HG03432 (cell line): Measurements from ENCODE around the gene PDE6H.

Experiments used
- ATAC-seq: cut with Tn5 transposase; IDR thresholded peaks from one replicate; pipeline ENCODE4 v1.9.1; 2021; ENCODE audit warnings: mild to moderate bottlenecking, moderate library complexity; ENCODE audit not compliant: unreplicated experiment

The PDE6H gene

GRCh38 chr12:14968478-14968877 is 4.4 kb upstream of the PDE6H start:
- no peak for ATAC-seq

GRCh38 chr12:14970473-14970872 is 2.4 kb upstream of the PDE6H start:
- no peak for ATAC-seq

GRCh38 chr12:14974633-14975032 is 1.8 kb downstream of the PDE6H start:
- no peak for ATAC-seq

- no peak for ATAC-seq
These were observed 2.6 kb downstream of the PDE6H start for GRCh38 chr12:14975457-14975856.

GRCh38 chr12:14976658-14977057 is 3.8 kb downstream of the PDE6H start:
- ATAC-seq, result no peak

- ATAC-seq, result no peak
These were observed 6.6 kb downstream of the PDE6H start for GRCh38 chr12:14979468-14979867.

- ATAC-seq, result peak; percentile 52
These were observed 8.2 kb downstream of the PDE6H start for GRCh38 chr12:14981049-14981448.

GRCh38 chr12:14982562-14982961 is 9.7 kb downstream of the PDE6H start:
- no peak for ATAC-seq

GRCh38 chr12:14982991-14983390 is 10.1 kb downstream of the PDE6H start:
- ATAC-seq, result peak; percentile 30

GRCh38 chr12:14984036-14984435 is 11.2 kb downstream of the PDE6H start:
- ATAC-seq, result no peak

GRCh38 chr12:14984766-14985285 is 12.0 kb downstream of the PDE6H start:
- ATAC-seq, result no peak

- no peak for ATAC-seq
These were observed 13.6 kb downstream of the PDE6H start for GRCh38 chr12:14986449-14986848.

- ATAC-seq, result no peak
These were observed 15.2 kb downstream of the PDE6H start for GRCh38 chr12:14988035-14988434.

GRCh38 chr12:14989790-14990189 is 16.9 kb downstream of the PDE6H start:
- ATAC-seq, result peak; percentile 43

GRCh38 chr12:14991069-14991468 is 18.2 kb downstream of the PDE6H start:
- ATAC-seq, result no peak

GRCh38 chr12:14992673-14993072 is 19.8 kb downstream of the PDE6H start:
- no peak for ATAC-seq

GRCh38 chr12:14993117-14993516 is 20.3 kb downstream of the PDE6H start:
- no peak for ATAC-seq

- no peak for ATAC-seq
These were observed 20.9 kb downstream of the PDE6H start for GRCh38 chr12:14993537-14994266.

- ATAC-seq, result no peak
These were observed 21.8 kb downstream of the PDE6H start for GRCh38 chr12:14994610-14995009.

GRCh38 chr12:14995583-14996425 is 23.0 kb downstream of the PDE6H start:
- ATAC-seq, result peak; percentile 50

- ATAC-seq, result no peak
These were observed 25.2 kb downstream of the PDE6H start for GRCh38 chr12:14997998-14998397.
